Activated T-helper 1 cell treated with anti-CD3 and anti-CD28 coated beads, Interleukin-12 subunit alpha, Interleukin-12 subunit beta, Interleukin-2, Interleukin-4 antibody, amounts not matched to agents 30 ng/mL and 10 ng/mL and 1 ng/mL, durations not matched to agents 14 hours and 24 hours and 36 hours (primary cell): ENCODE results near the gene KCNG2. TPM values are rescaled to one million over a fixed set of nuclear protein-coding genes. Genes with fewer than 3 reads are reported as not detected.
"Not testable (repeated sequence)": the region's sequence is repeated elsewhere in the genome, so short reads cannot be mapped to it uniquely, and the experiment has no call there.

ENCODE experiments used
- DNase-seq: peaks from one replicate; pipeline ENCODE4 v3.0.0; 2021; ENCODE audit warnings: low spot score
- H3K27ac Mint-ChIP-seq: one replicate; pipeline ENCODE4 v1.8.0; 2021; ENCODE audit warnings: mild to moderate bottlenecking, mixed read lengths
- H3K27me3 Mint-ChIP-seq: one replicate; pipeline ENCODE4 v1.8.0; 2022; ENCODE audit warnings: mild to moderate bottlenecking, moderate library complexity, mixed read lengths; ENCODE audit not compliant: insufficient read depth
- H3K36me3 Mint-ChIP-seq: one replicate; pipeline ENCODE4 v1.8.0; 2021; ENCODE audit warnings: low read depth, mixed read lengths
- H3K4me1 Mint-ChIP-seq: one replicate; pipeline ENCODE4 v1.8.0; 2021; ENCODE audit warnings: low read depth, mixed read lengths
- H3K4me3 Mint-ChIP-seq: one replicate; pipeline ENCODE4 v1.8.0; 2021; ENCODE audit warnings: mild to moderate bottlenecking, moderate library complexity, mixed read lengths
- H3K9me3 Mint-ChIP-seq: one replicate; pipeline ENCODE4 v1.8.0; 2021; ENCODE audit warnings: mixed read lengths
- intact Hi-C: fragments of 100-400 bp; cut with micrococcal nuclease; formaldehyde crosslinking; loops from one replicate; pipeline ENCODE4 v1.15.1; 2024
- total RNA-seq: library from RNA; stranded (reverse); gene quantifications from 2 replicates; pipeline ENCODE4 v1.2.3, GENCODE V29; 2022

KCNG2 gene
- total RNA-seq, 1 donor from 2014 or later, result not detected

GRCh38 chr18:79873449-79874110, 75.8 kb downstream of the KCNG2 start:
- Mint-ChIP-seq H3K4me3 (no peak overlapping the region), H3K36me3 (no peaks in the 10 kb centered on the region), H3K4me1 (no peaks in the 10 kb centered on the region), H3K27me3 (no peaks in the 10 kb centered on the region), H3K9me3 (no peaks in the 10 kb centered on the region), H3K27ac (no peak overlapping the region)
- no peak for DNase-seq
- intact Hi-C loops, result no loop called here

GRCh38 chr18:79874553-79875530, 77.1 kb downstream of the KCNG2 start:
- Mint-ChIP-seq H3K36me3 (no peaks in the 10 kb centered on the region), H3K9me3 (no peaks in the 10 kb centered on the region), H3K4me1 (no peaks in the 10 kb centered on the region), H3K4me3 (no peak overlapping the region), H3K27me3 (no peaks in the 10 kb centered on the region), H3K27ac (no peak overlapping the region)
- intact Hi-C loops, result no loop called here
- no peak for DNase-seq

GRCh38 chr18:79875531-79875919, 77.8 kb downstream of the KCNG2 start:
- Mint-ChIP-seq H3K36me3 (no peaks in the 10 kb centered on the region), H3K4me1 (no peaks in the 10 kb centered on the region), H3K9me3 (no peaks in the 10 kb centered on the region), H3K27me3 (no peaks in the 10 kb centered on the region), H3K4me3 (no peak overlapping the region), H3K27ac (no peak overlapping the region)
- intact Hi-C loops, result no loop called here
- no peak for DNase-seq

- no peak for DNase-seq
- no peaks in the 10 kb centered on the region for H3K27me3 Mint-ChIP-seq
- no peaks in the 10 kb centered on the region for H3K4me1 Mint-ChIP-seq
- no peaks in the 10 kb centered on the region for H3K9me3 Mint-ChIP-seq
- intact Hi-C loops, result no loop called here
- H3K27ac Mint-ChIP-seq, result no peak overlapping the region
- H3K36me3 Mint-ChIP-seq, result no peaks in the 10 kb centered on the region
- no peak overlapping the region for H3K4me3 Mint-ChIP-seq
These were observed 78.3 kb downstream of the KCNG2 start for GRCh38 chr18:79875931-79876461.

- Mint-ChIP-seq H3K4me3 (no peak overlapping the region), H3K9me3 (no peaks in the 10 kb centered on the region), H3K27ac (no peak overlapping the region), H3K27me3 (no peaks in the 10 kb centered on the region), H3K36me3 (no peaks in the 10 kb centered on the region), H3K4me1 (no peaks in the 10 kb centered on the region)
- no peak for DNase-seq
- intact Hi-C loops, result no loop called here
These were observed 78.8 kb downstream of the KCNG2 start for GRCh38 chr18:79876497-79876896.

- no peaks in the 10 kb centered on the region for H3K27me3 Mint-ChIP-seq
- no peaks in the 10 kb centered on the region for H3K4me1 Mint-ChIP-seq
- H3K36me3 Mint-ChIP-seq, result no peaks in the 10 kb centered on the region
- H3K9me3 Mint-ChIP-seq, result no peaks in the 10 kb centered on the region
- H3K27ac Mint-ChIP-seq, result no peak overlapping the region
- DNase-seq, result no peak
- no peak overlapping the region for H3K4me3 Mint-ChIP-seq
- intact Hi-C loops, result no loop called here
These were observed 79.7 kb downstream of the KCNG2 start for GRCh38 chr18:79877163-79878091.

GRCh38 chr18:79878246-79878645, 80.5 kb downstream of the KCNG2 start:
- H3K4me3 Mint-ChIP-seq, intact Hi-C loops, H3K4me1 Mint-ChIP-seq, H3K27me3 Mint-ChIP-seq, H3K36me3 Mint-ChIP-seq, DNase-seq, H3K9me3 Mint-ChIP-seq, H3K27ac Mint-ChIP-seq: not testable (repeated sequence)

GRCh38 chr18:79878741-79879378, 81.1 kb downstream of the KCNG2 start:
- DNase-seq, result no peak
- Mint-ChIP-seq H3K4me1 (no peaks in the 10 kb centered on the region), H3K36me3 (no peaks in the 10 kb centered on the region), H3K27ac (no peak overlapping the region), H3K4me3 (no peak overlapping the region), H3K27me3 (no peaks in the 10 kb centered on the region), H3K9me3 (no peaks in the 10 kb centered on the region)
- intact Hi-C loops, result no loop called here

- intact Hi-C loops, result no loop called here
- no peak overlapping the region for H3K27ac Mint-ChIP-seq
- H3K4me3 Mint-ChIP-seq, result no peak overlapping the region
These were observed 81.8 kb downstream of the KCNG2 start for GRCh38 chr18:79879566-79879965.

GRCh38 chr18:79881695-79882094, 84.0 kb downstream of the KCNG2 start:
- Mint-ChIP-seq H3K9me3 (no peaks in the 10 kb centered on the region), H3K4me3 (no peak overlapping the region), H3K27ac (no peak overlapping the region), H3K4me1 (no peaks in the 10 kb centered on the region), H3K27me3 (no peaks in the 10 kb centered on the region), H3K36me3 (no peaks in the 10 kb centered on the region)
- DNase-seq, result no peak
- intact Hi-C loops, result no loop called here

More at GRCh38 chr18:79879566-79879965, 81.8 kb downstream of the KCNG2 start:
- no peaks in the 10 kb centered on the region for H3K36me3 Mint-ChIP-seq
- H3K27me3 Mint-ChIP-seq, result no peaks in the 10 kb centered on the region
- H3K4me1 Mint-ChIP-seq, result no peaks in the 10 kb centered on the region
- no peaks in the 10 kb centered on the region for H3K9me3 Mint-ChIP-seq
- no peak for DNase-seq

GRCh38 chr18:79882522-79883241, 84.9 kb downstream of the KCNG2 start:
- intact Hi-C loops, result no loop called here
- no peaks in the 10 kb centered on the region for H3K36me3 Mint-ChIP-seq
- no peak for DNase-seq
- no peaks in the 10 kb centered on the region for H3K27me3 Mint-ChIP-seq
- no peaks in the 10 kb centered on the region for H3K4me1 Mint-ChIP-seq
- H3K27ac Mint-ChIP-seq, result no peak overlapping the region
- no peak overlapping the region for H3K4me3 Mint-ChIP-seq
- H3K9me3 Mint-ChIP-seq, result no peaks in the 10 kb centered on the region
